HG03342 (cell line): ENCODE measurements around the gene RNU6-8.

Source experiments
- ATAC-seq: cut with Tn5 transposase; IDR thresholded peaks from one replicate; pipeline ENCODE4 v1.9.1; 2021; ENCODE audit warnings: mild to moderate bottlenecking, moderate library complexity; ENCODE audit not compliant: unreplicated experiment

RNU6-8 gene

DNA sequence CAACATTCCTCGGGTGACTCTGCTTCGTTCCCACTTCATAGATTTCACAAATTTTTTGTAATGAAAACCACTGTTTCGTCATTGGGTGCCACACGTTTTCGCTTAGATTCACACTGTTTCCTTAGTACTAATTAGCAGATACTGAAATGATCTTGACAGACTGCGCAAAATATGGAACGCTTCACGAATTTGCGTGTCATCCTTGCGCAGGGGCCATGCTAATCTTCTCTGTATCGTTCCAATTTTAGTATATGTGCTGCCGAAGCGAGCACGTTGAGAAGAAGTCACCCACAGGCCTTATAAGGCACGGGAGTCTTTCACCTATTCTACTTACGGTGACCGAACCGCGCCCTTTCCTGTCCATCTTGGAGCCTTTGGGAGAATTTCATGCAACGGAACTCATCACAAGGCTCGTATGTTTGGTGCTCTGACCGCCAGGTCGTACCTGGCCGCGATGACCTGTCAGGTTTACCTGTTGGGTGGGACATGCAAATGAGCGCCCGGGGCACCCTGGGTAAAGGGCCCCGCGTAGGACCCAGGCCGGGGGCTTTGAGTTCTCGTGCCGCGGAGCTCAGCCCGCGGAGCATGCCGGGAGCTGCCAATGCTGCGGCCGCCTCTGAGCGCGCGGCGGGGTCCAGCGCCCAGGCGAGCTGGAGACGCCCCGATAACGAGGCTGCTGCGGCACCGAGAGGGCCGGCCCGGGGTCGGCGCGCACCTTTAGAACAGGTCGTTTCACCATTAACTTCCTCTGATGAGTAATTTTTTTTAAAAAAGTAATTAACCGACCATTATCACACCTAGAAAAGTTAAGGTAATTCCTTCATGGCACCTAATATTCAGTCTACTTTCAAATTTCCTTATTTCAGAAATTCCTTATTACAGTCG lies at the start of gene RNU6-8:
RNU6-8 (minus strand) TSS at position 272 of the 885 bp plus-strand sequence.
- peak; percentile 62 for ATAC-seq

DNA sequence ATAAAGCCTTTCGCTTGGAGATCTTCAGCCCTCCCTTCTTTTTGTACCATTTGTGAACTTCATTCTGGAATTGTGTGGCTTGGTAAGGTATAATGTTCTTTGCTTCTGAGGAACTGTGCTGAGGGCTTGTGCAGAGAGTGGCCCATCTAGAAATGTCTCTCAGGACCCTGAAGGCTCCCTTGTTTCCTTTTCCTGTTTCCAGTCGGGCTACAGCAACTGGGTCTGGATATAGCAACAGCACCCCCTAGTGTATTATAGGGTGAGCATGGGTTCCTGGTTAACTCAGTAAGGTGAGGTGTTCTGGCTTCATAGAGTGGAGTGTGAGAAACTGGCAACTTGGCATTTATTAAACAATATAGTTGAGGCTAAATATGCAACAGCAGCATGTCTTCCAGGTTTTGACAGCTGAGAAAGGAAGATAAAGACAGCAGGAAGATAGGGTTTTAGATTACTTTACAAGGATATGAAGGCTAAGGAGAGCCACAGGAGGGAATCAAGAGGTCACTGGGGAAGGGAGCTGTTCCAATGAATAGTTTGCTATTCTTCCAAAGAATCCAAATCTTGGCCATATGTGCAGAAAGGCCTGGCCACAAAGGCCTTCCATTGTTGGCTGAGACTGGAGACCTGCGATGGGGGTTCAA lies 49.1 kb upstream of the RNU6-8 start:
- ATAC-seq: peak; percentile 83

DNA sequence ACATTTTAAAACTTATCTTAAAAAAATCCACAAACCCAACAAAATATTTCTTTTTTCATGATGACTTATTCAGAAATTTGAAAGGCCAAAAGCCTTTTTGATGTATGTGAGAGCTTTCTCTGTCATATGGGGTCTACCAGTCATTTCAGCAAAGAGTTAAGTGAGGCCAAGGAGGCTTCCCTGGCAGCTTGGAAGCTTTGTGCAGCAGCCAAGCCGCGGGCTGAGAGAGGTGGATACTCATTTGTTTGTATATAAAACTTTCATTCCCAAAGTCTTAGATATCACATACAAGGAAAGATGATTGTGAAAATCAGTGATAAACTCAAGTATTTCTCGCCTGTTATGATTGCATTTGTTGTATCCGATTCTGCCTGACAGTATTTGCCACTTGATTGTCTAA lies 48.5 kb upstream of the RNU6-8 start:
- ATAC-seq: no peak

DNA sequence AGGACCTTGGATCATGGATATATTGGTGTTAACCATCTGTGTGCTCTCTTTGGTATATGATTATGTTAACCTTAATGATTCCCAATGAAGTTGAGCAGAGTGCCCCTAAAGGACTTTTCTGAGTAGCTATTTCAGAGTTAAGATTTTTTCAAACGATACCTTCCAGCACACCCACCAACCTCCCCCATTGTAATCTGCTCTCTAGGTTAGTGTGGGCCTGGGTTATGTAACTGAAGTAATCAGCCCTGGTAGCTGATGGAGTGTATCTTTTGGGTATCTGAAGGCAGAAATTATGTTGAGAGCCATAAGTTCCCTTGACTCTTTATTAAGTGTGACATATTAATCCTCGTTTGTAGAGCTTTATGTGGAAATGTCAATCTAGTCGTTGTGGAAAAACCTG lies 47.6 kb upstream of the RNU6-8 start:
- ATAC-seq: no peak

DNA sequence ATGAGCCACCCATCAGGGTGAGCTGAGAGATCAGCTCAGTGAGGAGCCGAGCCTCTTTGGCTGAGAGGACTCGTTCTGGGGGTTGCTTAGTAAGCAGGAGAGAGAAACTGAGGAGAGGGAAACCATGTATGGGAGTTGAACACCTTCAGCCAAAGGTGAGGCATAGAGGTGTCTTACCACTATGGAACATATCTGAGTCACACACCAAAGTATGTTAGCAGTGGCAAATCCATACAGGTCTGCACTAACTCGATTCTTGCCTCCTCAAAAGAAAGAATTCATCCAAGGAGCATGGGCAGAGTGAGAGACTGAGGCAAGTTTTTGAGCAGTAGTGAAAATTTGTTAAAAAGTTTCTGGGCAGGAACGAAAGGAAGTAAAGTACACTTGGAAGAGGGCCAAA lies 46.7 kb upstream of the RNU6-8 start:
- ATAC-seq: no peak

DNA sequence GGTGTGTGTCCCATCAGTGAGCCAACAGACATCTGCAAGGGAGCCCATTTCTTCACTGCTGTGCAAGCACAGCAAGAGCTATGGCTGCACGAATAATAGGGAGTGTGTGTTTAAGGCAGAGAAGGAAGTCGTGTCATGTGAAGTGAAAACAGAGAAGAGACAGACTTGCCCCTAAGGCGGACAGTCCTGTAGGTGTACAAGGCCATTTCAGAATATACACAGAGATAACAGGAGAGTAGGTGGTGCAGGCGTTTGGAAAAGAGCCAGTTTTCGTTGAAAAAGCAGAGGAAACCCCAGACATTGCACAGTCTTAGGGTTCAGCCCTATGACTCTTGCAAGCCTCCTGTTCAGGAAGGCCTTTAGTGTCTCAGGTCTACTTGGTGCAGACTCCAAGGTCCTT lies 46.3 kb upstream of the RNU6-8 start:
- ATAC-seq: no peak

DNA sequence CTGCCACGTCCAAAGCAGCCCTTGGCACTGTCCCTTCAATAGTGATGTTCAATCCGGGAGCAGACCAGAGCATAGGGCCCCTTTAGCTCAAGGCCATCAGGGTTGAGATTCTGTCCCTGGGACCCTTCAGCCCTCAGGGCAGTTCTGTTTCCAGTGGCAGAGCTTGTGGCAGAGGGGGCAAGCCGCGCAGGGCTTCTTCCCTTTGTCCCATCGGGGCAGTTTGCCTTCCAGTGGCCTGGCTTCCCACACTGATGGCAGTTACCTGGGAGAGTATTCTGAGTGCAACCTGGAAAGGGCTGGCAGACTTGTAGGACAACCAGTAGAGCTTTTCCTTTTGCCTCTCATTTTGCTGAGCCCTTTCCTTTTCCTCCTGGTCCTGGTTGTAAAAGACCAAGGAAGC lies 43.7 kb upstream of the RNU6-8 start:
- ATAC-seq: no peak

DNA sequence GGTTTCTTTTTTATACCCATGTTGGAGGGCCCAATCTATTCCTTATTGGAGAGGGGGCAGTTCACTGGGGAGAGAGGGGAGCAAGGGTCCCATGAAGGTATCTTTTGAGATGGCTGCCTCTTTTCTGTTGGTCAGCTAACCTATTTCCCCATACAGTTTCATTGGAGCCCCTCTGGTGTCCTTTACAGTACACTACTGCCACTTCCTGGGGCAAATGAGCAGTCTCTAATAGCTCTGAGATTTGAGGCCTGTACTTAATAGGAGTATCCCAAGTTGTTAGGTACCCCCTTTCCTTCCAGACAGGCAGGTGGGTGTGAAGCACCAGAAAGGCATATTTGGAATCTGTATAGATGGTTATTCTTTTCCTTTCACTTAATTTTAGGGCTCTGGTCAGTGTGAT lies 41.3 kb upstream of the RNU6-8 start:
- no peak for ATAC-seq

DNA sequence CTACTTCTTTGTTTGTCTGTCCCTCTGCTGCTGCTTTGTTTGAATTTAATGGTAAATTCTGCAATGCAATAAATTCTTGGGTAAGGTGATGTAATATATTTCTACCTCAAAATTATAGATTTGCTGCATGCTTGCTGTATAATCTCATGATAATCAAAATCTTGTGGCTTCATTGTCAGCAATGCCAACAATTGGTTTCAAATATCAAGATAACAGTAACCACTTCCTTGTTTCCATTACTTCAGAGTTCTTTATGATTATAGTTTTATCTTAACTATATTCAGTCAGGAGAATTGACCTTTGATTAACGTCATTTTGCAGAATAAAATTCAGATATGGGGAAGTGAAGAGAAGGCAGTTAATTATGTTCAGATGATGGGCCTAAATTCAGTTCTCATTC lies 30.2 kb upstream of the RNU6-8 start:
- no peak for ATAC-seq

DNA sequence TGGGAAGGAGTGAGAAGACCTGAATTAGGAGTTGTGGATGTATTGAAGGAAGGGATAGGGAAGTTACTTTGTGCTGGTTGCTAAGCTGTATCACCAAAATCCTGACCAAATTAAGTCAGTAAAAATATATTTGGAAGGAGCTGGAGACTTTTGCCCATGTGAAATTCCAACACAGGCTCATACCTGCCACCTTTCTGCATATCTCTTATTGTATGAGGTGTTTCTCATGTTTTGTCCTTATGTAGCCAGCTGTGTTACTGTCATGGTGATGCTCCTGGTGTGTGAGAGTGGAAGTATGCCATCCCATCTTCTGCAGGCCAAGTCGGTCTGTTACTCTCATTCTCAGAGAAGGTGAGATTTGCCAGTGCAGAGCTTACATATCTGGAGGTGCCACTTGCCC lies 29.4 kb upstream of the RNU6-8 start:
- no peak for ATAC-seq

DNA sequence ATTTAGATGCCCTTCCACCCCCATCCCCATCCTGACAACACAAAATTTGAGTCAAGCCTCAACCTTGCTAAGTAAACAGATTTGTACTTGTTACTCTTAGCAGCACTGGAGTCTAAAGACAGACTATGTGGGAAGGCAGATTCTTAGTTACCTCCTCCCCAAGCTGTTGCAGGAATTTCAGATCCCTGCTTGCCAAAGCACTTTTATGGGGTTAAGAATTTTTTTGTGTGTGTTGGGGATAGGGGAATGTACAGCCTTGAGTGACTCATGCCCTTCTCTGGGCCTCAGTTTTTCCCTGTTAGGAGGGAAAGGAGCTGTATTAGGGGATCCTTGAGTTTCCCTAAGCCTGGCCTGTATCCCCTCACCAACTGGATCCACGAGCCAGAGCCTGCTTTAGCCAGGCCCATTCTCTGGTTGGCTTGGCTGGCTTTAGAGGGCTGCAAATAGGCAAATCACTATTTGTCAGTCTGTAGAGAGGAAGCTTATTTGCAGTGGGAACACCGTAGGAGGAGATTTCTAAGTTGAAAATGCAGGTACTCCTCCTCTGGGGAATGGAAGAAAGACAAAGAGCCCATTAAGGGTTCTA lies 27.7 kb upstream of the RNU6-8 start:
- ATAC-seq: no peak

DNA sequence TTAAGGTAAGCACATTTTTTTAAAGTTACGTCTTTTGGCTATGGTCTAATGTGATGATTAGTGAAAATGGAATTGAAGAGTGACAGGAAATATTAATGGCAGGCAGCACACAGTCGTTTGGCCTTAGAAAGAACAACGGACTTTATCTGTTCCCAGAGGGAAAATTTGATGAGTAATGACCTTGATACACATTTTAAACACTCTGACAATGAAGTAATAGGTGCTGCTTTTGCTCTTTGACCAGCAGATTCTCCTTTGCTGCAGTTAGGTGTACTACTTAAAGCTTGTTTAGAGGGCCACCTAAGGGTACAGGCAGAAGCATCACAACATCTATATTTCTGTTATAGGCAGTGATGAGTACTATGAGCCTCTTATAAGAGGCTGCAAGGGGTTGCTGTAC lies 27.1 kb upstream of the RNU6-8 start:
- ATAC-seq: no peak

DNA sequence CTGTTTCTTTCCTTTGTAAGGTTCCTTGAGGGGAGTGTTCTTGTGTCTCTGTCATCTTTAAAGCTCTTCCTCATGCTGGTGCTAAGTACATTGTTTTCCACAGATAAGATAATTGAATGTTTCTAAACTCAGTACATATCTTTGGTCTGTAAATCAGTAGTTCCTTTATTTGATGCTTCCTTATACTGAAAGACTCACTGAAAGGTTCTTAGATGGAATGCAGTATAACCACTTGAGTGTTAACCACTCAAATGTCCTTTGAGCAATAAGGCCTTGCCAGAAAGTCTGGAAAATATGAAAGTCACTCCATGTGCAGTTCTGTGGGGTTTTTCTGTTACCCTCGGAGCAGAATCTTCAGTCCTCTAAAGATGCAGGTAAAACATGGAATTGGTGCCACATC lies 23.0 kb upstream of the RNU6-8 start:
- ATAC-seq: no peak

DNA sequence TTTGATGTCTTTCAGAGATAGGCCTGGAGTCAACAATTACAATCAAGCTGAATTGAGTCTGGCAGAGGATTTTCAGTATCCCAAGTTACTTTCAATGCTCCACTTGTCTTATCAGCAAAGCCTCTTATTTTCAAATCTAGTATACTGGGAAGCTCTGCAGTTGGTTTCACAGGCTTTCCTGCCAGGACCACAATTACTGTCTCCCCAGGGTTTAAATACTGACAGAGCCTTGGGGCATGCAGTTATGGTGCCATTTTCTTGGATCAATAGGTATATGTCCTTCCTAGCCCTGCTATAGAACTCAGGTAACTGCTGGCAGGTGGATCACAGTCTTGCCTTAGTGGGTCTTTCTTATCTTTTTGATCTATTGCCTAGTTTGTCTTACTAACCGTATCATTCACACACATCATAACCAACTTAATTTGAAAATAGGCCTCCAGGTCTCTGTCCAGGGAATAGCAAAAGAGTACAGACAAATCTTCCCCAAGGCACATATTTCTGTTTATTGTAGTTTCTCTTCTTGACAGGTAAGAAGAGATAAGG lies 22.4 kb upstream of the RNU6-8 start:
- no peak for ATAC-seq

DNA sequence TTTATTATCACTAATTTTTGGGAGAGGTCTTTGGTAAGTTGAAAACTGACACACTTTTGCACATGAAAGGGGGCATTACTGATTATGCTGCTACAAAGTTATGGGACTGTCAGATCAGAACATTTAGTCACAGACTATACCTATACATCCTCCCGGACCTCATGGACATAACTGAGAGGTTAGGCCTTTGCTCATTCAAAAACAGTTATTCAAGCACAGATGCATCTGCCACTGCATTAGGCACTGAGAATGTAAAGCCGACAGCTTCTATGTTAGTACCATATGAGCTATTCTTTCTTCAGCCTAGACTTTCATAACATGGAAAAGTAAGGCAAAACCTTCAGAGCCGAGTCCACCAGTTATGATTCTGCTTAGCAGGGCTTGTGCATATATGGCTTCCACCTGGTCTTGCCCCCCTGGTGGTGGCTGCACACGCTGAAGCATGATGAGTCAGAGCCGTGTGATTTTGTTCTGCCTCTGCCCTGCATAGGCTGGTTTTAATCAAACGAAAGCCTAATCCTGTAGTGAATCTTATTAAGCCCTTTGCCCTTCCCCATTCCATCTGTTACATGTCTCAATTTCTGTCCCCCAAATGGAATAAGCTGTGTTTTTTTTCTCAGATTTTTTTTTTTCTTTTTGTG lies 21.8 kb upstream of the RNU6-8 start:
- ATAC-seq: peak; percentile 53

DNA sequence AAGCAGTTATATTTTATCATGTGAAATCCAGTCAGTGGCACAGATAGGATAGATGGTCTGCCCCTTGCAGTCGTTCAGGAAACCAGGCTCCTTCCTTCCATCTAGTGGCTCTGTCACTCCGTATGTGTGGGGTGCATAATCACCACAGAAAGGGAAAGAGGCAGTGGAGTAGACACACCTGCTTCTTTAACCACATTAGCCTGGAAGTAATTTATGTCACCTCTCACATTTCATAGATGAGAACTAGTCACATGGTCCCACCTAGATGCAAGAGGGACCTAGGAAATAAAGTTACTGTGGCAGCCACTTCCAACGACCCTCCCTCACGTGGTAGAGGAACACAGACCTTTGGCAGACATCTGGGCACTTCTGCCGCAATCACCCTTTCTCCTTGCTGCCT lies 14.2 kb upstream of the RNU6-8 start:
- peak; percentile 43 for ATAC-seq

DNA sequence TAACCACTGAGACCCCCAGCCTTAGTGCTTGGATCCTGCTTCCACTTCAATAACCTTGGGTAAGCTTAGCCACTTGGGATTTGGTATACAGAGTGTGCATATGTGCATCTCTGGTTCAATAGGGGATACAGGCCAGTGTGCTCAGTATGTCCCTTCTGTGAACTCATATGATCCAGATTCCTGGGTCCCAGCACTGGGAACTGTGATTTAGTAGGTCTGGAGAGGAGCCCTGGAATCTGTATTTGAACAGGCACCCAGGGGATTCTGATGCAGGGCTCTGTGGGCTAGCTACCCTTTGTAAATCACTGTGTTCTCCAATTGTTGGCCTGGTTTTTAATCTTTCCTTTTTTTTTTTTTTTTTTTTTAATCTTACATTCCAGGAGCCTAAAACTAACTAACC lies 9.8 kb upstream of the RNU6-8 start:
- no peak for ATAC-seq

DNA sequence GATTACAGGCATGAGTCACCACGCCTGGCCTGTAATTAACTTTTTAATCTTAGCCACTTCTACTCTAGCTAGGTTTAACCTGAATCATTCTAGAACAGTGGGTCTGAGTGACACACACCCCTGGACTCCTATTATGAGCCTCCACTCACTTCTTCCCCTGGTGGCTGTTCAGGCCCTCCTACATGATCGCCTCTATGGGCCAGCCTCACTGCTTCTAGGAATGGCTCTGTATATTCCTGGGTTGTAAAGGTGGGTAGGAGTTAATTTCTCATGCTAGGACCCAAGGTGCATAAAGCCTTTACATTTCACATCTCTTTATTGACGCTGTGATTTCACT lies 8.0 kb upstream of the RNU6-8 start:
- no peak for ATAC-seq

DNA sequence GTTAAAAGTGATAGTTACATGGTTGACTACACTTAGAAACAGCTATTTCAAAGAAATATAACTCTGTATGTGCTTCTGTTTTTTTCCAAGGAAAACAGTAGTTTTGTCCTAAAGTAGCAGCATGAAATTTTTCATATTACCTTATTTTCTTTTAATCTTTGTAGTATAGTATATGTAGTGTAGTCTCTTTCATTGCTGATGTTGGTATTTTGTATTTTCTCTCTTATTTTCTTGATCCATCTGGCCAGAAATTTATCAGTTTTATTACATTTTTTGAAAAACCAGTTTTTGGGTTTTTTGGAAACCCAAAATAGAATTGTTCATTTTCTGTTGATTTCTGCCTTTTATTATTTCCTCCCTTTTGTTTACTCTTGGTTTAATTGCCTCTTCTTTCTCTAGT lies 6.4 kb upstream of the RNU6-8 start:
- no peak for ATAC-seq

DNA sequence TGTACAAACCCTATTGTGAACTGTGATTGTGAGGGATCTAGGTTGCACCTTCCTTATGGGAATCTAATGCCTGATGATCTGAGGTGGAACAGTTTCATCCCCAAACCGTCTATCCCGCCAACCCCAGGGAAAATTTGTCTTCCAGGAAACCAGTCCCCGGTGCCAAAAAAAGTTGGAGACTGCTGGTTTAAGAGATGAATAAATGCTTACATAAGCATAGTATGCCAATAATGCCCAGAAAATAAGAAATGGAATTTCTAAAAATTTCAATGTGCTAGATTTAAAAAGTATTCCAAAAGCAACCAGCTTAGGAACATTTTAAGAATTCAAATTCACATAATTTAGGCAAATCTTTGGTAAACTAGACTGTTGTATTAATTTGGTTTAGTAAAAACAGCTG lies 5.4 kb upstream of the RNU6-8 start:
- no peak for ATAC-seq

DNA sequence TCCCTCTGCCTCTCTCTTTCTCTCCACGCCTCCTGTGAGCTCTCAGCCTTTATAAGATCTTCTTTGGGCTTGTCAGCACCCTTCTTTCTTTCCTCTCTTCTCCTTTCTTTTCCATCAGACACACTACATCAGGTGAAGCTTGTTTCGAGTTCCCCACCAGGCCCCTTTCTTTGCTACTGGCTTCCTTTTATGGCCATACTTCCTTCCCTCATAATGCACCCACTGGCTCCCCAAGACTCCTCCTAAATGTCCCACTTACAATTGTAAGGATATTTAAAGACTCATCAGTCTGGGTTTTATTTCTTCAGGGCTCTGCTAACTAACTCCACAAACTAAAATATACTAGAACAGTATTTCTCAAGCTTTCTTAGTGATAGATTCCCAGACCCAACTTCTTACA lies 3.5 kb upstream of the RNU6-8 start:
- ATAC-seq: no peak

DNA sequence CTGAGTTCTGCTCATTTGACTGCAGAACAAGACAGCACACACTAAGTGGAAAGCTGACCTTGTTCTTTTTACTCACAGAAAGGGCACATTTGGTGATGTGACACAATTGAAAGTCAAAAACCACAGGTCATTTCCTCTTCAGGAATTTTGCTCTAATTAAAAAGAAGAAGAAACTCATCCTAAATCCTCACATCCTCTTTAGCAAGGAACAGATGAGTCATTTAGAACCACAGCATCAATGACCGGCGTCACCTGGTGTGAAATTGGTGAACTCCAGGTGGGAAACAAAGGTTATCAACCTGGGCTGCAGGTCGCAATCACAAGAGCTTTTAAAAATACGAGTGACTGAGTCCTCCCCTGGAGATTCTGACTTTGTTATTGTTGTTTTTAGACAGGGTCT lies 2.9 kb upstream of the RNU6-8 start:
- ATAC-seq: peak; percentile 32
